K562 (cell line): Measurements from ENCODE around the gene ZFAND3.

ENCODE experiments used
- JUNB ChIP-seq: fragments of 450-650 bp; formaldehyde crosslinking; conservative IDR thresholded peaks from 2 replicates; pipeline ENCODE4 v1.4.0; 2020; ENCODE audit warnings: mild to moderate bottlenecking
- KDM5B ChIP-seq: fragments of 200-600 bp; sonication (generic); IDR thresholded peaks from 2 replicates; pipeline ENCODE4 v1.6.1; 2012; ENCODE audit warnings: low read depth, mild to moderate bottlenecking, moderate library complexity, low read length, control low read depth, inconsistent platforms; ENCODE audit not compliant: insufficient replicate concordance
- POLR2A ChIP-seq: fragments of 450-650 bp; conservative IDR thresholded peaks from 2 replicates; pipeline ENCODE4 v1.6.1; 2016
- ZNF41 ChIP-seq: fragments of 250-450 bp; sonication (Bioruptor Pico); conservative IDR thresholded peaks from 2 replicates; pipeline ENCODE4 v1.4.0; 2020; ENCODE audit warnings: mild to moderate bottlenecking
- ZNF778 ChIP-seq: fragments of 450-650 bp; formaldehyde crosslinking; IDR thresholded peaks from 2 replicates; pipeline ENCODE4 v1.4.0; 2020; ENCODE audit warnings: mild to moderate bottlenecking, moderate library complexity
- TF ChIP-seq, protein P1 (sequence below), 3 experiments: IDR thresholded peaks in 2 of 3; conservative IDR thresholded peaks in 1 of 3; 2 replicates each; pipeline ENCODE4 v1.5.1; 2011 to 2012; ENCODE audit warnings: low read length in 3 of 3, mild to moderate bottlenecking in 3 of 3, control low read depth in 2 of 3, improper control_type of control experiment in 1 of 3, inconsistent platforms in 1 of 3, low read depth in 1 of 3, mixed read lengths in 1 of 3, moderate library complexity in 1 of 3; ENCODE audit not compliant: insufficient read depth in 2 of 3

DNA sequence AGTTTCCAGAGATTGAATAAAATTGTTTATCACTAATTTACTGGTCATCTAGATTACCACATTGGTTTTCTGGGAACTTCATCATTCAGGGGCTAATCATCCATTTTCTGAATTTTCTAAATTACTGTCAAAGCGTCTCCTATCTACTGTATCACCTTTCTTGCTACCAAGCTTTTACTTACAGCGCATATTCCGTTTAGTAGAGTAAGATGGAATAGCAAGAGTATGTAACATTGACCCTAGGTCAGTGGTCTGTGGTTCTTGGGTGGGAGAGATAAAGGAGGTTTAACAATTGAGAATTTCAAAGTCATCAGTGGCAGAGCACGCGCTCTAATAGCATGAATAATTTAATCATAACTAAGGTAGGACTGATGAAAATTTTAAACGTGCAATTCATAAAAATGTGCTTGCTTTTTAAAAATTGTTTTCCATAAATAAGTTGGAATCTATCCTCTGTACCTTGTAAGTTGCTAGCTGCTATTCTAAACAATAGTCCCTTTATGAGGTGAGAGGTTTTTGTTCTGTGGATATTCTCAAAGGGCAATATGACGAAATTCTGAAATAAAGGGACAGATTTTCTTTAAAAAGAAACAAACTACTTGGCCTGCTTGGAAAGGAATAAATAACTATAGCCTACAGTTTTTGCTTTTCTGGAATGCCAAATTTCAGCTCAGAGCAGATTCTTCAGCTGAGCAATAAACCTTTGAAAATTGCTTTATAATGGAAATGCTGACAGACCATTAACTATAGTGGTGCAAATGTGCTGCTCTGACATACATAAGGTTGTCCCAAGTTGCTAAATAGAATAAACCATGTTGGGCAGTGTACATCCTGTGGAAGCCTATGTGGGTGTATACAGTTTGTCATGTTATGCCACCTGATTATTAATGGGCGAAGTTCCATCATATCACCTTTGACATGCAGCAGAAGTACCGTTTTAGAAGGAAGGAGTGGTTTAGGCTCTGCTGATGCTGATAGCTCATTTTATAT, 84.1 kb downstream of the ZFAND3 start:
- TF ChIP-seq POLR2A: no peak
- TF ChIP-seq JUNB: no peak
- TF ChIP-seq KDM5B: no peak
- no peak for TF ChIP-seq ZNF778
- TF ChIP-seq ZNF41 (CRISPR knock-in tag): no peak
- TF ChIP-seq, protein P1, sequence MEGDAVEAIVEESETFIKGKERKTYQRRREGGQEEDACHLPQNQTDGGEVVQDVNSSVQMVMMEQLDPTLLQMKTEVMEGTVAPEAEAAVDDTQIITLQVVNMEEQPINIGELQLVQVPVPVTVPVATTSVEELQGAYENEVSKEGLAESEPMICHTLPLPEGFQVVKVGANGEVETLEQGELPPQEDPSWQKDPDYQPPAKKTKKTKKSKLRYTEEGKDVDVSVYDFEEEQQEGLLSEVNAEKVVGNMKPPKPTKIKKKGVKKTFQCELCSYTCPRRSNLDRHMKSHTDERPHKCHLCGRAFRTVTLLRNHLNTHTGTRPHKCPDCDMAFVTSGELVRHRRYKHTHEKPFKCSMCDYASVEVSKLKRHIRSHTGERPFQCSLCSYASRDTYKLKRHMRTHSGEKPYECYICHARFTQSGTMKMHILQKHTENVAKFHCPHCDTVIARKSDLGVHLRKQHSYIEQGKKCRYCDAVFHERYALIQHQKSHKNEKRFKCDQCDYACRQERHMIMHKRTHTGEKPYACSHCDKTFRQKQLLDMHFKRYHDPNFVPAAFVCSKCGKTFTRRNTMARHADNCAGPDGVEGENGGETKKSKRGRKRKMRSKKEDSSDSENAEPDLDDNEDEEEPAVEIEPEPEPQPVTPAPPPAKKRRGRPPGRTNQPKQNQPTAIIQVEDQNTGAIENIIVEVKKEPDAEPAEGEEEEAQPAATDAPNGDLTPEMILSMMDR (IDR thresholded peaks at IDR 0.05 in 2 of 3, conservative IDR thresholded peaks at IDR 0.05 in 1 of 3; ENCODE audit: insufficient read depth in 2 of 3, low read depth in 1 of 3, low read length in 3 of 3): no peak
